Esophagus muscularis mucosa (tissue), 3 donors: ENCODE data around the gene ZMYND10.

Experiments used
- CTCF ChIP-seq, 3 experiments: fragments of 200-600 bp in 2 of 3; fragments of 450-650 bp in 1 of 3; sonication (generic) in 2 of 3; IDR thresholded peaks; one replicate each; pipeline ENCODE4 v1.5.1; 2017 to 2019; ENCODE audit warnings: antibody characterized with exemption in 3 of 3, mild to moderate bottlenecking in 2 of 3, moderate library complexity in 1 of 3
- POLR2A ChIP-seq: fragments of 450-650 bp; IDR thresholded peaks from one replicate; pipeline ENCODE4 v1.6.1; 2017; ENCODE audit warnings: antibody characterized with exemption, moderate library complexity, mild to moderate bottlenecking, low read depth

- TF ChIP-seq CTCF (IDR thresholded peaks at IDR 0.05) (no peak), POLR2A (no peak)
Measured at GRCh38 chr3:50314816-50315215, 30.7 kb downstream of the ZMYND10 start.
